ENCODE data around the gene GRIN2A.
A peak's percentile ranks its signal among the peaks of the same experiment; 100 is the strongest.

DNA sequence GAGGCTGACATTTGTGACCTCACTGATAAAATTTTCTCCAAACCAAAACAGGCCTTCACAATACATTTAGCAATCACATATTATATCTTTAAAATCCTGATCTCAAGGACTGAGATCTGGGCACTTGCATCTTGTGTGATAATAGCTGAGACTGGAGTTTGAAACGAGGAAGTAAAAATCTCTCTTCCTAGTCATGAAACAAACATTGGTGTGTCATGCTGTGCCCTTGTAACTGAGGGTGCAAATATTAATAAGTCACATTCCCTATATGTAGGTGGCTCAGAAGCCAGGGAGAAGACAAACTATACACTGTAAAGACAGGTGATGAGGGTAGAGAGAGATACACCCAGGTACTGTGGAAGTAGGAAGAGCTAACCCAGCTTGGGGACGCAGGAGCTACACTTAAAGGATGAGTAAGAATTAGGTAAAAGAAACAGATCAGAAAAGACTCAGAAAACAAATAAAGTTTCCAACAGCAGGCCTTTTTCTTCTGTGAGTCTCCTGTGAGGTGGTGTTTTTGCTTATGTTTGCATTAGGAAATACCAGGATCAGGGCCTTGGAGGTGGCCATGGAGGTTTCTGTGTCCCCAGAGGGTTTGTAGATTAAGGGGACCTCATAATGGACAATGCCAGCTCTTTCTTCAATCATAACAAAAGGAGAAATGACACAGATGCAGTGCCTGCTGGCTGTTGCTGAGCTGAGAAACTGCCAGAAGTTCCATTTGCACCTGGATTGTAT is 335.7 kb downstream of the GRIN2A start:
- TF ChIP-seq, protein P1, sequence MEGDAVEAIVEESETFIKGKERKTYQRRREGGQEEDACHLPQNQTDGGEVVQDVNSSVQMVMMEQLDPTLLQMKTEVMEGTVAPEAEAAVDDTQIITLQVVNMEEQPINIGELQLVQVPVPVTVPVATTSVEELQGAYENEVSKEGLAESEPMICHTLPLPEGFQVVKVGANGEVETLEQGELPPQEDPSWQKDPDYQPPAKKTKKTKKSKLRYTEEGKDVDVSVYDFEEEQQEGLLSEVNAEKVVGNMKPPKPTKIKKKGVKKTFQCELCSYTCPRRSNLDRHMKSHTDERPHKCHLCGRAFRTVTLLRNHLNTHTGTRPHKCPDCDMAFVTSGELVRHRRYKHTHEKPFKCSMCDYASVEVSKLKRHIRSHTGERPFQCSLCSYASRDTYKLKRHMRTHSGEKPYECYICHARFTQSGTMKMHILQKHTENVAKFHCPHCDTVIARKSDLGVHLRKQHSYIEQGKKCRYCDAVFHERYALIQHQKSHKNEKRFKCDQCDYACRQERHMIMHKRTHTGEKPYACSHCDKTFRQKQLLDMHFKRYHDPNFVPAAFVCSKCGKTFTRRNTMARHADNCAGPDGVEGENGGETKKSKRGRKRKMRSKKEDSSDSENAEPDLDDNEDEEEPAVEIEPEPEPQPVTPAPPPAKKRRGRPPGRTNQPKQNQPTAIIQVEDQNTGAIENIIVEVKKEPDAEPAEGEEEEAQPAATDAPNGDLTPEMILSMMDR (IDR thresholded peaks at IDR 0.05; ENCODE audit: extremely low read depth in 1 of 2, insufficient read depth in 1 of 2, low read depth in 1 of 2, low read length in 2 of 2), result no peak
- TF ChIP-seq POLR2A (IDR thresholded peaks at IDR 0.05; ENCODE audit: low read depth, low read length) (no peak), POLR2AphosphoS5 (IDR thresholded peaks at IDR 0.05; ENCODE audit: insufficient read depth, low read depth, low read length) (no peak), GATA2 (IDR thresholded peaks at IDR 0.05; ENCODE audit: insufficient read depth, insufficient read length, low read depth, low read length) (peak; percentile 3)
- TF ChIP-seq, protein P2, sequence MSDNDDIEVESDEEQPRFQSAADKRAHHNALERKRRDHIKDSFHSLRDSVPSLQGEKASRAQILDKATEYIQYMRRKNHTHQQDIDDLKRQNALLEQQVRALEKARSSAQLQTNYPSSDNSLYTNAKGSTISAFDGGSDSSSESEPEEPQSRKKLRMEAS (IDR thresholded peaks at IDR 0.05; ENCODE audit: insufficient read depth, insufficient read length), result no peak
